Measurements from ENCODE around the gene TMEM54. TPM values are rescaled to one million over a fixed set of nuclear protein-coding genes. Genes with fewer than 3 reads are reported as not detected.

The TMEM54 gene
- total and polyA plus RNA-seq, 2 of the 13 experiments (the other 11 are each of a cell fraction or from before 2014, with no cell fraction given) = 2.5 to 2.9 TPM

- no peak for TF ChIP-seq KIAA2018 (CRISPR knock-in tag; IDR thresholded peaks at IDR 0.05; ENCODE audit: borderline replicate concordance)
- peak; percentile 81 for TF ChIP-seq ZBTB21 (CRISPR knock-in tag; IDR thresholded peaks at IDR 0.05)
- TF ChIP-seq ZNF296 (CRISPR knock-in tag; conservative IDR thresholded peaks at IDR 0.05) = peak; percentile 97
- peak; percentile 99 for TF ChIP-seq ZNF589 (CRISPR knock-in tag; conservative IDR thresholded peaks at IDR 0.05)
- peak; percentile 99 for TF ChIP-seq ZNF274 (CRISPR knock-in tag; IDR thresholded peaks at IDR 0.05)
- peak; percentile 97 for TF ChIP-seq SRY (CRISPR knock-in tag; IDR thresholded peaks at IDR 0.05)
- TF ChIP-seq NR2F1 (CRISPR knock-in tag; IDR thresholded peaks at IDR 0.05) = no peak
- TF ChIP-seq HMGXB4 (CRISPR knock-in tag; IDR thresholded peaks at IDR 0.05; ENCODE audit: borderline replicate concordance in 1 of 2, low read depth in 1 of 2) = peak; percentile 62 to 95
- peak; percentile 83; the same call in 1 of the 2 replicates for TF ChIP-seq THAP9 (CRISPR knock-in tag; IDR thresholded peaks at IDR 0.05; ENCODE audit: borderline replicate concordance)
- peak; percentile 100 for TF ChIP-seq TSC22D2 (CRISPR knock-in tag; IDR thresholded peaks at IDR 0.05; ENCODE audit: borderline replicate concordance)
- TF ChIP-seq MYC (CRISPR knock-in tag; IDR thresholded peaks at IDR 0.05; ENCODE audit: borderline replicate concordance) = peak; percentile 79; the same call in 1 of the 2 replicates
- TF ChIP-seq DDIT3 (CRISPR knock-in tag; IDR thresholded peaks at IDR 0.05) = peak; percentile 84; the same call in 1 of the 2 replicates
- no peak for TF ChIP-seq ZNF24 (IDR thresholded peaks at IDR 0.05)
- no peak for TF ChIP-seq SETDB1 (CRISPR knock-in tag; IDR thresholded peaks at IDR 0.05; ENCODE audit: borderline replicate concordance)
Observed at GRCh38 chr1:32886004-32886827, 15.0 kb downstream of the TMEM54 start, which contains the start of gene HPCA (continued).
